AML-193 (cell line): ENCODE measurements around the gene SLC9A8.
"Not testable (repeated sequence)": the region's sequence is repeated elsewhere in the genome, so short reads cannot be mapped to it uniquely, and the experiment has no call there.

Source experiments
- DNase-seq, 2 experiments: peaks; one replicate each; lab custom pipeline; 2025; lab: John Stamatoyannopoulos, UW

The SLC9A8 gene

DNA sequence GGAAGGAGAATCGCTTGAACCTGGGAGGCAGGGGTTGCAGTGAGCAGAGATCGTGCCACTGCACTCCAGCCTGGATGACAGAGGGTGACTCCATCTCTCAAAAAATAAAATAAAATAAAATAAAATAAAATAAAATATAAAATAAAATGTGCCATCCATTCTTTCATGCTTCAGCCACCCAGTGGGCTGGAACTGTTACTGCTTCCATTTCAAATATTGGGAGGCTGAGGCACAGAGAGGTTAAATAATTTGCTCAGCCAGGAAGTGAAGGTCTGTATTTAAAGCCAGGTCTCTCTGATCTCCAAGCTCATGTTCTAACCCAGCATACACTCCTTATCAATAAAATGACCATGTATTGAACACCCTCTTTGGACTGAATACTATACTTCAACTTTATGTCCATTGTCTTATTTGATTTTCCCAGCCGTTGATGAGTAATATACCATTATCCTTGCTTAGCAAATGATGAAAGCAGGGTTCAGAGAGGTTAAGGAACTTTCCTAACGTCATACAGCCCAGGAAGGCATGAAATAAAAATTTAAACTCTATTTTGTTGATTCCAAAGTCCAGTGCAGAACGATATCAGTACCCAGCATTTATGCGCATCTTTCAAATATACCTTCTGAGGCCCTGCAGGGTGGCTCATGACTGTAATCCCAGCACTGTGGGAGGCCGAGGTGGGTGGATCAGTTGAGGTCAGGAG lies 25.8 kb upstream of the SLC9A8 start:
- peak; percentile 26 to 27 for DNase-seq

DNA sequence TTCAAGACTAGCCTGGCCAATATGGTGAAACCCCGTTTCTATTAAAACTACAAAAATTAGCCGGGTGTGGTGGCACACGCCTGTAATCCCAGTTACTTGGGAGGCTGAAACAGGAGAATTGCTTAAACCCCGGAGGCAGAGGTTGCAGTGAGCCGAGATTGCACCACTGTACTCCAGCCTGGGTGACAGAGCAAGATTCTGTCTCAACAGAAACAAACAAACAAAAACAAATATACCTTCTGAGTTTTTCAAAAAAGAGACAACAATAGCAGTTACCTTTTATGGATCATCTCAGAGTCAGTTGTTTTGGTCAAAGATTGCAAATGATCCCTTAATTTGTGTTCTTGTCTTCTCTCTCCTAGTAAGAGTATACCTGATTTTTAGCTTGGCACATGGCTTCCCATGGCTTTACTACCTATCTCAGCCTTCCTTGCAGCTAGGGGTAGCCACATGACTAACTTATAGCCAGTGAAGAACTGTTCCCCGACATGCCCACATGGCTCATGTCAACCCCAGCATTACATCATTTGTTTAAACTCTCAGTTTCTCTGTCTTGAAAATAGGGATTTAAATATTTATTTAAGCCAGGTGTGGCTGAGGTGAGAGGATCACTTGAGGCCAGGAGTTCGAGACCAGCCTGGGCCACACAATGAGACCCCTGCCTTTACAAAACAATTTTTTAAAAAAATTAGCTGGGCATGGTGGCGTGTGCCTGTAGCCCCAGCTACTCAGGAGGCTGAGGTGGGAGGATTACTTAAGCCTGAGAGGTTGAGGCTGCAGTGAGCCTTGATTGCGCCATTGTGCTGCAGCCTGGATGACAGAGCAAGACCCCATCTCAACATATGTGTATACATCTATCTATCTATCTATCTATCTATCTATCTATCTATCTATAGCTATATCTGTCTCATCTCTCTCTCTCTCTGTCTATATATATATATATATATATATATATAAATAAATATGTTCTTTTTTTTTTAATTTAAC lies 25.0 kb upstream of the SLC9A8 start:
- DNase-seq: no peak

DNA sequence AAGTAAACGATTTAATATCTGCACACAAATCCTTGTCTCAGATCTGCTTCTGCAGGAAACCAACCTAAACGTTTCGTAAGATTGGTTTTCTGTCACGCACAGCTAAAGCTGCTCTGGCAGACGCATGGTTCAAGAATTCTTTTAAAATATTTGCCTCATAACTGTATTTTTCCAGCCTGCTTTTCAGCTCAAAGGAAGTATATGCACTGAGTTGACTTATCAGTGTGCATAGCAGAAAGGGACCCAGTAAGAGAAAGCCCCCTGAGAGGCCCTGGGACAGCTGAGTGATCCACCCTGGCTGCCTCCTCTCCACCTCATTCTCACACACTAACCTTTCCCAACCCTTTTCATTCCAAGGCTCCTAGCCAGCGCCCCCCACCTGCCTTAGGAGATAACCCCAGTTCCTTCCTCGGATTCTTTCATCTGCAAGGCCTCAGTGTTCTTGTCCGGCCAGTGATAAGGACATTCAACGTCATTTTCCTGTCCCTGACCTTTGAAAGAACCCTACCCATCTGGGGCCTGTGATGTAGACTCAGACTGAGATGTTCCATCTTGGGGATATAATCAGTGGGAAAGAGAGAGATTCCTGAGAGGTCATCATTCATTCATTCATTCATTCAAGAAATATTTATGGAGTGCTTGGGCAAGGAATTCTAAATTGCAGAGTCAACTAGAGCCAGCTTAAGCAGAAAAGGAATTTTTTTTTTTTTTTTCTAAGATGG lies 22.4 kb upstream of the SLC9A8 start:
- DNase-seq: peak; percentile 87 to 92

DNA sequence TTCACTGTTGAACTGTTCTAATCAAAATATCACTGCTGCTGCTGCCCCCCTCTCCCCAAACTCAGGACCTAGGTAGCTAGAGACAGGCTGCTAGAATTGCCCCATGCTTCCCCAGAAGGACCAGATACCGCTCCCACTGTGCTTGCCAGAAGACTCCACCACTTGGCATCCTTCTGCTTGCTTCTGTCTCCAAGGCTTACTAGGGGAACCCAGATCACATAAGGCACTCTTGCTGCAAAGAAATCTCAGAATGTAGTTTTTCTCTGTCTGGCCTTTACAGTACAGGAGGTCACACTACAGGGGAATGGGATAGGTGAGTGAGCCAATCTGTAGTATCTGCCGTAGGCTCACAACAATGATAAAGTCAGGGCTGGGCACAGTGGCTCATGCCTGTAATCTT lies 21.5 kb upstream of the SLC9A8 start:
- no peak for DNase-seq

DNA sequence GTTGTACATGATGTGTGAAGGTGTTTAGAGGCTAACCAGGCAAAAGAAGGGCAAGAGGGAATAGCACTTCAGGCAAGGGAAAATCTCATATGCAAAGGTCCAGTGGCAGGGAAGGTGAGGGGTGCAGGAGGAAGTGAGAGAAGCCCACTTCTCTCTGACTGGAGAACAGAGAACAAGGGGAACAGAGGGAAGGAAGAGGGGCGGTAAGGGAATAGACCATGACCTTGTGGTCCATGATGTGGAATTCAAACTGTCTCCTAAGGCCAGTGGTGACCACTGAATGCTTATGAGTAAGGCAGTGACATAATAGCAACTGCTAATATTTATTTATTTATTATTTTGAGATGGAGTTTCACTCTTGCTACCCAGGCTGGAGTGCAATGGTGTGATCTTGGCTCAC lies 20.6 kb upstream of the SLC9A8 start:
- no peak for DNase-seq

DNA sequence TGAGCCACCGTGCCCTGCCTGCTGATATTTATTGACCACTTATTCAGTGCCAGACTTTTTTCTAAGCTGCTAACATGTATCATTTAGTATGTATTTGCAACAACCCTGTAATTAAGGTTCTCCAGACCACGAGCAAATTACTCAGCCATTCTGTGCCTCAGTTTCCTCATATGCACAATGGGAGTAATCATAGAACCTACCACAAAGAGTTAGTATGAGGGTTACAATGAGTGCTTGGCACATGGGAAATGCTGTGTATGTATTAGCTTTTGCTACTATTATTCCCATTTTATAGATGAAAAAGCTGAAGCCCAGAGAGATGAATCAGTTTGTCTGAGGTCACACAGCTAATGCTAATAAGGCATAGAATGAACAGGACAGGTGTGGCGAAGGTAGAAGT lies 20.0 kb upstream of the SLC9A8 start:
- DNase-seq: no peak

DNA sequence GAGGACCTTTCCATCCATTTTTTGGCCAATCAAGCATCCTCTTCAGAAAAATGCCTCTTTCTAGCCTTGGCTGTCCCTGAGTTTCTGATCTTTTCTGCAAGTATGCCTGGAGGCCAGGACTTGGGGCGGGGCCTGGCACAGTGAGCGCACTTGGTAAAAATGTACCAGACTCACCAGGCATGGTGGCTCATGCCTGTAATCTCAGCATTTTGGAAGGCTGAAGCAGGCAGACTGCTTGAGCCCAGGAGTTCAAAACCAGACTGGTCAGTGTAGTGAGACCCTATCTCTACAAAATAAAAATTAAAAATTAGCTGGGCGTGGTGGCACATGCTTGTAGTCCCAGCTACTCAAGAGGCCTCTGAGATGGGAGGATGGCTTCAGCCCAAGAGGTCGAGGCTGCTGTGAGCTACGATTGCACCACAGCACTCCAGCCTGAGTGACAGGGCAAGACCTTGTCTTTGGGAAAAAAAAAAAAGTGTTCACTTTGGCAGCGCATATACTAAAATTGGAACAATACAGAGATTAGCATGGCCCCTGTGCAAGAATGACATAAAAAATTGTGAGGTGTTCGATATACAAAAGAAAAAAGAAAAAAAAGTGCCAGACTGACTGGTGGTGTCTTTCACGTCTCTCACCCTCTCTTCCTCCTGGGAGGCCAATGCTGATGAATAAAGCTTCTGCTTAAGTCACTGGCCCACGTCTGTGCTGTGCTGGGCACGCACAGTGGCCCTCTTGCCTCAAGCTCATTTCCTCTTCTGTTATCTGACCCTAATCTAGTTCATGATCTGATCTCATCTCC lies 18.1 kb upstream of the SLC9A8 start:
- DNase-seq: peak; percentile 88 to 89

DNA sequence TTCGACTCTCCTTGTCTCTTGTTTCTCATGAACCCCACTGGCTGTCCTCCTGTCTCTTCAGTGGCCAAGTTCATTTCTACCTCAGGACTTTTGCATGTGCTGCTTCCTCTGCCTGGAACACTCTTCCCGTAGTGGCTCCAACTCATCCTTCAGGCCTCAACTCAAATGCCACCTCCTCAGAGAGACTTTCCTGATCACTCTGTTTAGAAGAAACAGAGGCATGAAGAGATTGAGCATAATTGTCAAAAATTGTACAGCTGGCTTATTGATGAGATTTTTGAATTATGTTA lies 17.5 kb upstream of the SLC9A8 start:
- no peak for DNase-seq

DNA sequence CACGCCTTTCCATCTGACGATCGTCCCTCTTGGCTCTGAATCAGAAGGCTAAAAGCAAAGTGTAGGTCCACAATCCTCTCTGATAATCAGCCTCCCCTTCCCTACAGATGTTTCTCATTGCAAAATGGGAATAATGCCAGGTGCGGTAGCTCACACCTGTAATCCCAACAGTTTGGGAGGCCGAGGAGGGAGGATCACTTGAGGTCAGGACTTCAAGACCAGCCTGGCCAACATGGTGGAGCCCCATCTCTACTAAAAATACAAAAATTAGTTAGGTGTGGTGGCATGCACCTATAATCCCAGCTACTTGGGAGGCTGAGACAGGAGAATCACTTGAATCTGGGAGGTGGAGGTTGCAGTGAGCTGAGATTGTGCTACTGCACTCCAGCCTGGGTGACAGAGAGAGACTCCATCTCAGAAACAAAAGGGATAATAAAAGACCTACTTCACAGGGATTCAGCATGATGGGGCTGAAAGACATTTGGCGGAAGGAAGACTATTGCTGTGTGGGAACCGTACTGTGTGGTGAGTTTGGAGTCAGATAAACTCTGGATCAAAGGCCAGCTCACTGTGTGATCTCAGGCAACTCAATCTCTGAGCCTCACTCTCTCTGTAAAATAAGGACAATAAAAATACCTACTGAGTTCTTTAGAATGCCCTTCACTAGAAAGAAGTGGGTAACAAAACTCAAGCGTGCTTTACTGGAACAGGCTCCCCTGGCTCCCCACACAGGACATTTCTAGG lies 15.9 kb upstream of the SLC9A8 start:
- DNase-seq: no peak

DNA sequence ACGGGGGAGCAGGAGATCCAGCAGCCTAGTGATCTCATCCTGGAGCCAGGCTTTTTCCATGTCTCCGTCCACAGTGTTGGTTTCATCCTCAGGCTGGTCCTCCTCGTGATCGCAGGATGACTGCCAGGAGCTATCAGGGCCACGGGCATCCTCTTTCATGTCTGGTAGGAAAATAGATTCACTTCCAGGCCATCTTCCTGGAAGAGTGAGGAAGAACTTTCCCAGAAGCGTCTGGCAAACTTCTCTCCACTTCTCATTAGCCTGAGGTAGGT lies 15.3 kb upstream of the SLC9A8 start:
- no peak for DNase-seq

DNA sequence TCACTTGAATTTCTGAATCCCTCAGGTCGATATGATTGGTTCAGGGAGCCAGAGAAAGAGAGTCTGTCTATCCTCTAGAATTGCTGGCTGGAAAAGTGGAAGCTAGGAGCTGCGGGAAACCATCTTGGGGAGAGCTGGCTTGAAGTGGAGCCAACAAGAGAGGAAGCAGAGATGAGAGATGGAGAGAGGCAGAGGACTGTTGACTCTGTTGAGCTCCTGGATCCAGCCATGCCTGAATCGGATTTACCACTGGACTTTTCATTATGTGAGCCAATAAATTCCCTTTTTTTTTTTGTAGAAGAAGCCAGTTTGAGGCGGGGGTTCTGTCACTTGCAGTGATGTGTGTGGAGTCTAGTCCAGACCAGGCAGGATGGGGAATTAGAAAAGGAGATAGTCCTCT lies 13.9 kb upstream of the SLC9A8 start:
- no peak for DNase-seq

DNA sequence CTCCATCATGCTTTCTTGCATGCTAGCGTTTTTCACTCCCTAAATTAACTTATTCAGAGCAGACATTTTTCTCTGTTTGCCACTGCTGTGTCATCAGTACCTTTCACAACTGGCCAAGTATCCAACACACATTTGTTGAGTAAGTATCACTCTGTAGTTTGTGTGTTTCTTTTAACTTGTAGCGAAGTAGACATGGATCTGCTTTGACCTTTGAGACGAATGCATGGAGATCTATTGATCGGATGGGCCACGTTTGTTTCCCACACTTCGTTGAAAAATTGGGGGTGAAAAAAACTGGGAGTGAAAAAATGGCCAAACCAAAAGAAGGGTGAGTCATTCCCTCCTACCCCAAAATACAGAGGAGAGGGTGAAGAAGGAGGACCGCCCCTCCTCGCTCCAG lies 12.9 kb upstream of the SLC9A8 start:
- no peak for DNase-seq

DNA sequence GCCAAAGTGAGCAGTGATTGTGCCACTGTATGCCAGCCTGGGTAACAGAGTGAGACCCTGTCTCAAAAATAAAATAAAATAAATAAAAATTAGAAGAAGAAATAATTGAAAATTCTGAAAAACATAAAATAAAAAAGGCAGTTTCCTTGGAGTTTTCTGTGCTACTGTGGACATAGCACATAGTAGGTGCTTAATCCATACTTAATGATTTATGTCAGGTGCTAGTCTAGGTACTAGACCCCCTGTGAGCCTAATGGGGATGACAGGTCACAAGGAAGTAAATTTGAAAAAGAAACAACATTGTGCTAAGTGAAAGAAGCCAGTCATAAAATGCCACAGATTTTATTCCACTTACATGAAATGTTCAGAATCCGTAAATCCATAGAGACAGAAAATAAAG lies 9.2 kb upstream of the SLC9A8 start:
- DNase-seq: no peak

DNA sequence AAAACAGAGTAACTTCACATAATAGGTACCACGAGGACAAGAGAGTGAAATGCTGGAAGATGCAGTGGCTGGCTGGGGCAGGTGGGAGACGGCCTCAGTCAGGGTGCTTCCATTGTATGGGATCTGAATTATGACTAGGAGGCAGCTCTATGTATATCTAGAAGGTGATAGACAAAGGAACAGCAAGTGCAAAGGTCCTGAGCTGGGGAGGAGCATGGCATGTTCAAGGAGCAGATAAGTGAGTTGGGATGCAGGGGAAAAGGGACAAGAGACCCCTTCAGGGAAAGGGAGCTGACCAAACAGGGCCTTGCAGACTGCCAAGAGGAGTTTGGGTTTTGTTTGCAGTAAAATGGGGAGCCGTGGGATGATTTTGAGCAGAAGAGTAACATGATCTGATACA lies 8.3 kb upstream of the SLC9A8 start:
- DNase-seq: no peak

DNA sequence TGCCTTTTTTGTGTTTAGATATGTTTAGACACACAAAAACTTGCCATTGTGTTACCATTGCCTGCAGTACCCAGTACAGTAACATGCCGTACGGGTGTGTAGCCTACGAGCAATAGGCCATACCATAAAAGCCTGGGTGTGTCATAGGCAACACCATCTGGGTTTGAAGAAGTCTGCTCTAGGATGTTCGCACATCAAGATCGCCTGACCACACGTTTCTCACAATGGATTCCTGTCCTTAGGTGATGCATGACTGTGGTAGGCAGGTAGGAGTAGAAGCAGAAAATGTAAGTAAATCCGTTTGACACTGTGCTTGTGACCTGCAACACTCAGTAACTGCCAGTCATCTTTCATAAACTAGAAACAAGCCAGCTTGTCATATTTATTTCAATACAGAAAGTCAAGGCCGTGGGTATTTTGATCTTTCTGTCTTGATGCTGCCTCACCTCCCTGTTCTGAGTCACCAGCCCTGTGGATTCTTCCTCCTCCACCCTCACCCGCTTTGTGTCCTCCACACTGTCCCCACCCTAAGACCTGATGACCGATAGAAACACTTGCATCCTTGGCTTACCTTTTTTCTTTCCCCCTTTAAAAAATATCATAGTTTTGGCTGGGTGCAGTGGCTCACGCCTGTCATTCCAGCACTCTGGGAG lies 7.3 kb upstream of the SLC9A8 start:
- not testable (repeated sequence) for DNase-seq

DNA sequence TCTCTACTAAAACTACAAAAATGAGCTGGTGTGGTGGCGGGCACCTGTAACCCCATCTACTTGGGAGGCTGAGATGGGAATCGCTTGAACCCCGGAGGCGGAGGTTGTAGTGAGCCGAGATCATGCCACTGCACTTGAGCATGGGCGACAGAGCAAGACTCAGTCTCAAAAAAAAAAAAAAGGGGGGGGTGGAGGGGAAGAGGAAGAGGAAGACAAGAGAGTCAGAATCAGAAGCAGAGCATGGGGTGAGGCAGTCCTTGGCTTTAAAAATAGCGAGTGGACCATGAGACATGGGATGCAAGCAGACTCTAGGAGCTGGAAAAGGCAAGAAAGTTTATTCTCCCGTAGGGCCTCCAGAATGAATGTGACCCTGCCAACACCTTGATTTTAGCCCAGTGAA lies 3.9 kb upstream of the SLC9A8 start:
- no peak for DNase-seq

DNA sequence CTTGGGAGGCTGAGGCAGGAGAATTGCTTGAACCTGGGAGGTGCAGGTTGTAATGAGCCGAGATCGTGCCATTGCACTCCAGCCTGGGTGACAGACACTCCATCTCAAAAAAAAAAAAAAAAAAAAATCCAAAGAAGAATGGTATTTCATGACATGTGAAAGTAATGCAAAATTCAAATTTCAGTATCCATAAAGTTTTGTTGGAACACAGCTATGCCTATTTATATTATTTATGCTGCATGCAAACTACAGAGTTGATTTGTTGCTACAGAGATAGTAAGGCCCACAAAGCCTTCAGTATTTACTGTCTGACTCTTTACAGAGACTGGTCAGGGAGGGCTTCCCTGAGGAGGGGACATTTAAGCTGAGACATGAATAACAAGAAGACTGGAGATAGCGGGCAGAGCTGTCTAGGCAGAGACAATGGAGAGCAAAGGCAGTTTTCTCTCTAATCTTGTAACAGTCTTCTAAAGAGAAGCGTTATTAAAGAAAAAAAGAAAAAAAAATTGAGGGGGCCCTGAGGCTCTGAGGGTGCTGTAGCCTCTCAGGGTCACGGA lies 2.7 kb upstream of the SLC9A8 start:
- DNase-seq: no peak

DNA sequence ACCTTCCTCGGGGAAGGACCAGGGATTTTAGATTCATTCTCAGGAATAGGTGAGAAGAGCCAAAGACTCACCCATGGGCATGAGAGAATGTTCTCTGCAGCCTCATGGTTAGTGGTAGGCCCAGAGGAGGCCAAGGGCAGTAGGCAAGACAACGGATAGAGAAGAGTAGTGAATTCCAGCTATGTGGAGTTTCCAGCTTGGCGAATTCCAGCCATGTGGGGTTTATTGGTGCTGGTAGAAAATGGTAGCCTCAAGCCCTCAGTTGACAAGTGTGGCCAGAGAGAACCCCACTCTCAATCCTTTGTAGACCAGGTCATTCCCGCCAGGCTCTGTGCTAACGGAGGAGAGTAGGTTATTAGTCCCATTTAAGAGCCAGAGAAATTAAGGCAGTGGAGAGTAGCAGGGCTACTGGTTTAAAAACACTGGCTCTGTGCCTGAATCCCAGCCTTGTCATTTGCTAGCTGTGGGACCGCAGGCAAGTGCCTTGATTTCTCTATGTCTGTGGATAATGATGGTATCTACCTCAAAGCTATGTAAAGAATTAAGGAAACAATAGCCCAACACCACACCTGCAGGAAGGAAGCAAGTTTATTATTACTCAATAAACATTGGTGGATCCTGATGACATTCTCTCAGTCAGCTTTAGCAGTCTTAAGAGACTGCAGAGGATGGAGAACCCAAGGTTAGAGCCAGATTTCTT lies 2.0 kb upstream of the SLC9A8 start:
- no peak for DNase-seq

DNA sequence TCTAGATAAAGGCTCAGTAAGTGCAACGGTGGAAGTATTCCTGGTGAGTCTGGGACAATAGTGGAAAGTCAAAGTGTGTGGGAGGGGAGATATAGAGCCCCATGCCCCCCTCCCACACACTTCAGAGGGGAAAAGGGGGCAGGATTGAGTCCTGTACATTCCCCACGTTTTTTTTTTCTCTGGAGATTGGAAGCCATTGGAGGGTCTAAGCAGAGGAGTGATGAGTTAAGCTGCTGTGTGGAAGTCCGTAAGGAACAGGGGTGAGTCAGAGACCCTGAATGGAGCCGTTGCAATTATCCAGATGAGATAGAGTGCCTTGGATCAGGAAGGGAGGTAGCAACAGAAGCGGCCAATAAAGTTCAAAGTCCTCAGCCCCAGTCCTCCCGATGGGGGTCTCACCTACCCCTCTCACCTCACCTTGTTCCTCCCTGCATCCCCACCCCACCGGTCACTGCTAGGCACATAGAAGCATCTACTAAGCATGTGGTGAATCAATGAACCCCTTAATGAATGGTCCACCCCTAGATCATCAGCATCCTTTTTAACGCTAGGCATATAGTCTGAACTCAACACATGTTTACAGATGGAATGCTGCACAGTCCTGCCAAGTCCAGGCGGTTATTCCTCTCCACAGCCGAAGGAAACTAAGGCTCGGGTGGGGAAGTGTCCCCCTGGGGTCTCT lies 662 bp upstream of the SLC9A8 start:
- DNase-seq: no peak
